Lower leg skin (tissue), 4 donors: Measurements from ENCODE around the gene BAD. TPM values are rescaled to one million over a fixed set of nuclear protein-coding genes. Genes with fewer than 3 reads are reported as not detected.

Experiments
- DNase-seq, 2 donors: peaks; one replicate each; pipeline ENCODE4 v3.0.0-alpha.2; 2019; ENCODE audit warnings: low spot score in 2 of 2
- H3K4me3 ChIP-seq: fragments of 200-600 bp; sonication (generic); 2 replicates; pipeline ENCODE4 v1.5.1; 2017; ENCODE audit warnings: mild to moderate bottlenecking, low read depth; ENCODE audit not compliant: poor library complexity, severe bottlenecking
- CTCF ChIP-seq, 3 donors: fragments of 450-650 bp; IDR thresholded peaks; one replicate each; pipeline ENCODE4 v1.5.1; 2016; ENCODE audit warnings: antibody characterized with exemption in 3 of 3, mild to moderate bottlenecking in 3 of 3, moderate library complexity in 2 of 3
- POLR2A ChIP-seq, 2 donors: fragments of 450-650 bp; IDR thresholded peaks; one replicate each; pipeline ENCODE4 v1.6.1; 2016 to 2017; ENCODE audit warnings: antibody characterized with exemption in 2 of 2, mild to moderate bottlenecking in 1 of 2, moderate library complexity in 1 of 2
- WGBS, 2 donors: methylation state at CpG; one replicate each; pipeline ENCODE4 v1.1.5; 2018; 5-methylcytosine and 5-hydroxymethylcytosine counted together
- intact Hi-C: fragments of 100-400 bp; cut with DNase I; formaldehyde crosslinking; loops from one replicate; pipeline ENCODE4 v1.15.0; 2023; ENCODE audit warnings: low total_unique reads
- total RNA-seq, 4 donors: library from RNA; depleted of rRNA; stranded (reverse); fragments of >200 nt; gene quantifications; one replicate each; pipeline ENCODE4 v1.1.0, GENCODE V29; 2016

BAD gene
- total RNA-seq, 4 donors from 2014 or later, result 65.9 to 99.7 (median 89.4) TPM

- intact Hi-C loops, result no loop called here
- TF ChIP-seq CTCF (IDR thresholded peaks at IDR 0.05) (no peak), POLR2A (IDR thresholded peaks at IDR 0.05) (no peak)
- WGBS, 2 donors, result 0% methylated on average over 44 to 45 of the region's 63 CpGs
- DNase-seq, result no peak
- H3K4me3 ChIP-seq, result peak overlapping the region; percentile 59
These were observed 42.7 kb downstream of the BAD start for GRCh38 chr11:64241491-64242374.

GRCh38 chr11:64241241-64241490 is 43.3 kb downstream of the BAD start:
- H3K4me3 ChIP-seq, result peak overlapping the region; percentile 41
- intact Hi-C loops, result no loop called here
- TF ChIP-seq CTCF (IDR thresholded peaks at IDR 0.05), result no peak
- TF ChIP-seq POLR2A (IDR thresholded peaks at IDR 0.05), result no peak
- peak; percentile 99 to 100 for DNase-seq
- 1 to 2% methylated on average over 22 to 24 of the region's 24 CpGs for WGBS, 2 donors

- intact Hi-C loops, result no loop called here
- peak; percentile 96 to 99 for DNase-seq
- WGBS, 2 donors, result 1% methylated on average over 53 to 55 of the region's 58 CpGs
These were observed 43.8 kb downstream of the BAD start, which contains the start of gene FKBP2 for GRCh38 chr11:64240435-64241240. Gene FKBP2, plus strand, starts transcription at chr11:64241095. Its CDS starts 1,293 bp downstream, at chr11:64242388.

GRCh38 chr11:64239662-64240434 is 44.6 kb downstream of the BAD start:
- intact Hi-C loops, result no loop called here
- no peak overlapping the region for H3K4me3 ChIP-seq
- TF ChIP-seq CTCF (IDR thresholded peaks at IDR 0.05), result no peak
- no peak for TF ChIP-seq POLR2A (IDR thresholded peaks at IDR 0.05)
- no peak for DNase-seq
- 72 to 81% methylated on average over 11 of the region's 11 CpGs for WGBS, 2 donors

More at GRCh38 chr11:64240435-64241240, 43.8 kb downstream of the BAD start, which contains the start of gene FKBP2:
- peak within 1 kb of the TSS; percentile 59 for H3K4me3 ChIP-seq
- TF ChIP-seq CTCF (IDR thresholded peaks at IDR 0.05) (peak in 1 of 3 donors; percentile 11), POLR2A (IDR thresholded peaks at IDR 0.05) (peak in 1 of 2 donors; percentile 72)

- H3K4me3 ChIP-seq, result no peak overlapping the region
- TF ChIP-seq CTCF (IDR thresholded peaks at IDR 0.05) (no peak), POLR2A (IDR thresholded peaks at IDR 0.05) (no peak)
- intact Hi-C loops, result no loop called here
- 71 to 87% methylated on average over 5 of the region's 5 CpGs for WGBS, 2 donors
- DNase-seq, result no peak
These were observed 45.5 kb downstream of the BAD start for GRCh38 chr11:64238999-64239398.
